HEK293T (cell line): Measurements from ENCODE around the gene HOXB6.

Experiments
- CTCF ChIA-PET: fragments of 350-600 bp; formaldehyde crosslinking; extraction: SDS; loops from one replicate; lab custom pipeline; 2021; ENCODE audit warnings: antibody characterized with exemption, inconsistent platforms; lab: Yijun Ruan, JAX
- POLR2A ChIA-PET: fragments of 350-600 bp; formaldehyde crosslinking; extraction: SDS; loops from one replicate; lab custom pipeline; 2020; ENCODE audit warnings: antibody characterized with exemption, inconsistent platforms; lab: Yijun Ruan, JAX
- DNase-seq: peaks from one replicate; pipeline ENCODE4 v3.0.0; 2012; ENCODE audit warnings: mixed read lengths; ENCODE audit errors: extremely low spot score
- ARNT ChIP-seq: fragments of 450-650 bp; IDR thresholded peaks from 2 replicates; pipeline ENCODE4 v1.6.1; 2017; ENCODE audit warnings: mild to moderate bottlenecking
- BHLHE40 ChIP-seq: fragments of 450-650 bp; IDR thresholded peaks from 2 replicates; pipeline ENCODE4 v1.6.1; 2016; ENCODE audit warnings: mild to moderate bottlenecking, moderate library complexity, borderline replicate concordance
- CTBP1 ChIP-seq: fragments of 450-650 bp; IDR thresholded peaks from 2 replicates; pipeline ENCODE4 v1.6.1; 2016; ENCODE audit warnings: borderline replicate concordance
- ELF4 ChIP-seq: fragments of 450-650 bp; IDR thresholded peaks from 2 replicates; pipeline ENCODE4 v1.6.1; 2017; ENCODE audit warnings: antibody characterized with exemption
- FOXA1 ChIP-seq: fragments of 450-650 bp; IDR thresholded peaks from 2 replicates; pipeline ENCODE4 v1.6.1; 2016; ENCODE audit warnings: mild to moderate bottlenecking
- FOXK2 ChIP-seq: fragments of 450-650 bp; IDR thresholded peaks from 2 replicates; pipeline ENCODE4 v1.6.1; 2016; ENCODE audit warnings: mild to moderate bottlenecking
- FOXM1 ChIP-seq: fragments of 450-650 bp; IDR thresholded peaks from 2 replicates; pipeline ENCODE4 v1.6.1; 2017; ENCODE audit warnings: mild to moderate bottlenecking, borderline replicate concordance
- HDGF ChIP-seq: fragments of 450-650 bp; IDR thresholded peaks from 2 replicates; pipeline ENCODE4 v1.6.1; 2017; ENCODE audit warnings: antibody characterized with exemption, borderline replicate concordance
- L3MBTL2 ChIP-seq: fragments of 450-650 bp; conservative IDR thresholded peaks from 2 replicates; pipeline ENCODE4 v1.6.1; 2016; ENCODE audit warnings: mild to moderate bottlenecking
- LEF1 ChIP-seq: fragments of 450-650 bp; IDR thresholded peaks from 2 replicates; pipeline ENCODE4 v1.6.1; 2017; ENCODE audit warnings: mild to moderate bottlenecking, borderline replicate concordance
- NFRKB ChIP-seq: fragments of 450-650 bp; IDR thresholded peaks from 2 replicates; pipeline ENCODE4 v1.6.1; 2016; ENCODE audit warnings: mild to moderate bottlenecking, moderate library complexity
- SP1 ChIP-seq: fragments of 450-650 bp; IDR thresholded peaks from 2 replicates; pipeline ENCODE4 v1.6.1; 2017
- SUZ12 ChIP-seq: fragments of 450-650 bp; IDR thresholded peaks from 2 replicates; pipeline ENCODE4 v1.6.1; 2016; ENCODE audit warnings: mild to moderate bottlenecking
- TARDBP ChIP-seq: fragments of 450-650 bp; IDR thresholded peaks from 2 replicates; pipeline ENCODE4 v1.6.1; 2016
- ZNF384 ChIP-seq: fragments of 450-650 bp; IDR thresholded peaks from 2 replicates; pipeline ENCODE4 v1.6.1; 2016
- TF ChIP-seq, protein P1 (sequence below): fragments of 450-650 bp; IDR thresholded peaks from 2 replicates; pipeline ENCODE4 v1.6.1; 2016

Gene HOXB6

DNA sequence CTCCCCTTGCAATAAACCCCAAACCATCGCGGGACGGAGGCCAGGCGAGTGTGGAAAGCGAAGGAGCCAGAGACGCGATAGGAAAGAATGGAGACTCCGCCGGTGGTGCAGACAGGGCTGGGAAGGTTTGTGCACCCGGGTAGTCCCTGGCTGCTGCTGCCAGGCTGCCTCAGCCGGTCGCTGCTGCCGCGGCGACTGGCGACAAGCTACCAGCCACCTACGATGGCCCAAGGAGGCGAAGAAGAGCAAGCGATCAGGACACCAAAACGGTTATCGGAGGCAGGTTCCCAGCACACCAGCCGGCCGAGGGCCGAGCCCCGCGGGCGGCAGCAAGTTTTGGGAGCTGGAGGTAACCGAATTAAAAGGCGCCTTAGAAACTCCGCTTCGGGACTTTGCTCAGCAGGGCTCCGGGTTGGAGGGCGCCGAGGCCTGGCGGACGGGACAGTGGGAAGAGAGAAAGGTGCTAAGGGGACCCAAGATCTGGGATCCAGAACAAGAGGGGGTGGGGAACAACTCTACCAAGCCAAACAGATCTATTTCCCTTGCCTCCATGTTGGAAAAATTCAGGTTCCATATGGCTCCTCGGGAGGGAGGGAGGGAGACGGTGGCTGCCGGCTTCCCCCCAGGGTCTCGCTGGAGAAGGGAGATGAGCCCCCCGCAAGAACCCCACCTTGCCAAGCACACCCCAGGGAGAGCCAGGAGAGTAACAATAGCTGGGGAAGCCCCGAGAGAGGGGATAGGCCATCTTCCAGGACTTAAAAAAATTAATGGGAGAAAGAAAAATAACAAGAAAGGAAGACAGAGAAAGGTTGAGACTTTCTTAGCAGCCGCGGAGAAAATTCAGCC, 50.2 kb downstream of the HOXB6 start:
- TF ChIP-seq NFRKB (no peak), ELF4 (no peak), L3MBTL2 (no peak), LEF1 (no peak), HDGF (no peak), CTBP1 (no peak), FOXK2 (no peak), ARNT (no peak)
- TF ChIP-seq, protein P1, sequence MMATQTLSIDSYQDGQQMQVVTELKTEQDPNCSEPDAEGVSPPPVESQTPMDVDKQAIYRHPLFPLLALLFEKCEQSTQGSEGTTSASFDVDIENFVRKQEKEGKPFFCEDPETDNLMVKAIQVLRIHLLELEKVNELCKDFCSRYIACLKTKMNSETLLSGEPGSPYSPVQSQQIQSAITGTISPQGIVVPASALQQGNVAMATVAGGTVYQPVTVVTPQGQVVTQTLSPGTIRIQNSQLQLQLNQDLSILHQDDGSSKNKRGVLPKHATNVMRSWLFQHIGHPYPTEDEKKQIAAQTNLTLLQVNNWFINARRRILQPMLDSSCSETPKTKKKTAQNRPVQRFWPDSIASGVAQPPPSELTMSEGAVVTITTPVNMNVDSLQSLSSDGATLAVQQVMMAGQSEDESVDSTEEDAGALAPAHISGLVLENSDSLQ = no peak
- ChIA-PET POLR2A (interaction anchor here (0.6 to 3.6 kb wide), 7 partner anchors 7 to 71 kb away, joined by 3 to 25 read pairs (median 3); partner anchors contain the start of genes HOXB3 and HOXB9), CTCF (interaction anchor here (0.7 kb wide), 1 partner anchor 14 kb away, joined by 3 read pairs; no protein-coding TSS in a partner anchor)
- no peak for DNase-seq

GRCh38 chr17:48553826-48554225, 51.0 kb downstream of the HOXB6 start:
- no peak for TF ChIP-seq CTBP1
- TF ChIP-seq FOXA1 = no peak
- no peak for TF ChIP-seq LEF1
- TF ChIP-seq SP1 = no peak
- no peak for TF ChIP-seq FOXM1
- TF ChIP-seq, protein P1 = no peak
- TF ChIP-seq NFRKB = no peak
- TF ChIP-seq SUZ12 = no peak
- TF ChIP-seq ARNT = no peak
- TF ChIP-seq HDGF = no peak
- ChIA-PET CTCF (no interaction called here), POLR2A (no interaction called here)
- DNase-seq = no peak

DNA sequence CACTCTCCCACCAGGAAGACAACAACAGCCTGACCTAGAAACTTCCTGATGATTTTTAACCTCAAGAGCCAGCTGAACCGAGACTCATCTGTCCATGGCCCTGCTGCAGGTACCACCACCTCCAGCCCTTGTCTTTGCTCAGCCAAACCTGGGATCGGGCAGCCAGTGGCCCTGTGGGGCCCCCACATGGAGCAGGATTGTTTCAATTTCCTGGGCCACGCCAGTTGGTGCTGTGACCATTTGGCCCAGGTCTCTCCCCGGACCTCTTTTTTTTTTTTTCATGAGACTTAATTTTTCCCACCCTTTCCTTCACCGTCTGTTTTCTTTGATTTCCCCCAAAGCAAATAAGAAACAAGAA, 51.6 kb downstream of the HOXB6 start:
- DNase-seq = no peak
- ChIA-PET CTCF (no interaction called here), POLR2A (no interaction called here)
- TF ChIP-seq TARDBP = no peak
- no peak for TF ChIP-seq NFRKB
- TF ChIP-seq, protein P1 = no peak
- no peak for TF ChIP-seq ARNT
- no peak for TF ChIP-seq FOXM1
- TF ChIP-seq FOXA1 = no peak
- no peak for TF ChIP-seq CTBP1
- TF ChIP-seq FOXK2 = no peak
- no peak for TF ChIP-seq ZNF384
- no peak for TF ChIP-seq L3MBTL2
- TF ChIP-seq SP1 = no peak
- no peak for TF ChIP-seq ELF4

GRCh38 chr17:48552466-48553189, 52.2 kb downstream of the HOXB6 start:
- DNase-seq = no peak
- ChIA-PET POLR2A (no interaction called here), CTCF (no interaction called here)
- no peak for TF ChIP-seq TARDBP
- TF ChIP-seq FOXK2 = no peak
- no peak for TF ChIP-seq BHLHE40
- TF ChIP-seq HDGF = no peak
- no peak for TF ChIP-seq L3MBTL2
- TF ChIP-seq SUZ12 = no peak
- no peak for TF ChIP-seq FOXA1
- no peak for TF ChIP-seq NFRKB
- TF ChIP-seq SP1 = no peak
- TF ChIP-seq FOXM1 = no peak
- no peak for TF ChIP-seq LEF1
- no peak for TF ChIP-seq ARNT
- no peak for TF ChIP-seq ELF4
- TF ChIP-seq ZNF384 = no peak
- TF ChIP-seq CTBP1 = no peak
- TF ChIP-seq, protein P1 = no peak

- POLR2A ChIA-PET = no interaction called here
Measured at GRCh38 chr17:48551596-48552465, 53.0 kb downstream of the HOXB6 start.

More at GRCh38 chr17:48551596-48552465, 53.0 kb downstream of the HOXB6 start:
- no peak for TF ChIP-seq TARDBP
- no peak for TF ChIP-seq ZNF384
- TF ChIP-seq FOXA1 = no peak
- TF ChIP-seq HDGF = no peak
- no peak for TF ChIP-seq SP1
- TF ChIP-seq NFRKB = no peak
- TF ChIP-seq L3MBTL2 = no peak
- TF ChIP-seq LEF1 = no peak
- TF ChIP-seq SUZ12 = no peak
- no peak for TF ChIP-seq FOXM1
- TF ChIP-seq BHLHE40 = no peak
- TF ChIP-seq, protein P1 = no peak
- no peak for TF ChIP-seq ELF4
- CTCF ChIA-PET = no interaction called here
- DNase-seq = no peak
